PC-3 (cell line): ENCODE results near the gene C1orf53. TPM values are rescaled to one million over a fixed set of nuclear protein-coding genes. Genes with fewer than 3 reads are reported as not detected.

Experiments
- ATAC-seq: fragments of 200-7000 bp; cut with Tn5 transposase; 2 replicates; pipeline ENCODE4 v1.9.1; 2020; ENCODE audit warnings: mild to moderate bottlenecking, moderate library complexity
- BruUV-seq: library from RNA; stranded (reverse); fragments of 400-500 nt; replicated peaks from 2 replicates; lab custom pipeline; 2021; lab: Mats Ljungman, UMichigan
- CTCF ChIA-PET: fragments of 300-600 bp; sonication (Branson Sonifier 250); formaldehyde crosslinking; loops from one replicate; lab custom pipeline; 2022; ENCODE audit warnings: antibody characterized with exemption; lab: Charles Lee
- POLR2A ChIA-PET: fragments of 300-600 bp; sonication (Branson Sonifier 250); formaldehyde crosslinking; loops from one replicate; lab custom pipeline; 2022; ENCODE audit warnings: antibody characterized with exemption; ENCODE audit not compliant: unreplicated experiment; lab: Charles Lee
- DNase-seq: peaks from one replicate; pipeline ENCODE4 v3.0.0-alpha.2; 2015
- H2AFZ ChIP-seq: fragments of 300-600 bp; sonication (generic); 2 replicates; pipeline ENCODE4 v1.6.0; 2016; ENCODE audit warnings: antibody characterized with exemption, low read length
- H3F3A ChIP-seq: fragments of 300-600 bp; sonication (generic); one replicate; pipeline ENCODE4 v1.6.0; 2017; ENCODE audit warnings: antibody characterized with exemption, low read length, control low read depth, mild to moderate bottlenecking; ENCODE audit not compliant: unreplicated experiment
- H3K27ac ChIP-seq: fragments of 300-600 bp; sonication (generic); 2 replicates; pipeline ENCODE4 v1.5.1; 2016; ENCODE audit warnings: mild to moderate bottlenecking, low read length
- H3K27me3 ChIP-seq: fragments of 300-600 bp; sonication (generic); 2 replicates; pipeline ENCODE4 v1.6.1; 2016; ENCODE audit warnings: low read length, mixed read lengths
- H3K36me3 ChIP-seq: fragments of 300-600 bp; sonication (generic); 2 replicates; pipeline ENCODE4 v1.6.1; 2016; ENCODE audit warnings: low read depth, mixed run types, low read length, mixed read lengths
- H3K4me1 ChIP-seq: fragments of 300-600 bp; sonication (generic); 2 replicates; pipeline ENCODE4 v1.5.1; 2016; ENCODE audit warnings: low read length; ENCODE audit not compliant: insufficient read depth
- H3K4me2 ChIP-seq: fragments of 300-600 bp; sonication (generic); 2 replicates; pipeline ENCODE4 v1.6.0; 2016; ENCODE audit warnings: low read length
- H3K4me3 ChIP-seq: fragments of 300-600 bp; sonication (generic); 2 replicates; pipeline ENCODE4 v1.5.1; 2016; ENCODE audit warnings: mild to moderate bottlenecking, low read length, mixed read lengths
- H3K79me2 ChIP-seq: fragments of 300-600 bp; sonication (generic); 2 replicates; pipeline ENCODE4 v1.6.1; 2017; ENCODE audit warnings: low read length, mixed read lengths
- H3K9ac ChIP-seq: fragments of 300-600 bp; sonication (generic); 2 replicates; pipeline ENCODE4 v1.6.0; 2016; ENCODE audit warnings: mild to moderate bottlenecking, low read length
- H3K9me2 ChIP-seq: fragments of 300-600 bp; sonication (generic); replicated peaks from 2 replicates; pipeline ENCODE4 v1.6.1; 2016; ENCODE audit warnings: mixed run types, low read length, mixed read lengths
- H3K9me3 ChIP-seq: fragments of 300-600 bp; sonication (generic); 2 replicates; pipeline ENCODE4 v1.6.1; 2016; ENCODE audit warnings: low read length, mixed read lengths
- H4K20me1 ChIP-seq: fragments of 300-600 bp; sonication (generic); 2 replicates; pipeline ENCODE4 v1.6.1; 2016; ENCODE audit warnings: low read length, mixed read lengths
- EZH2 ChIP-seq: fragments of 300-600 bp; sonication (generic); IDR thresholded peaks from one replicate; pipeline ENCODE4 v1.6.1; 2017; ENCODE audit warnings: antibody characterized with exemption, mild to moderate bottlenecking, low read length; ENCODE audit not compliant: unreplicated experiment
- EZH2phosphoT487 ChIP-seq: fragments of 300-600 bp; sonication (generic); IDR thresholded peaks from 2 replicates; pipeline ENCODE4 v1.6.1; 2018; ENCODE audit warnings: mild to moderate bottlenecking, antibody characterized with exemption, low read length, borderline replicate concordance
- intact Hi-C: fragments of 100-400 bp; cut with micrococcal nuclease; formaldehyde crosslinking; loops from 2 replicates; pipeline ENCODE4 v1.9.0; 2023
- total RNA-seq: library from RNA; depleted of rRNA; stranded (reverse); fragments of >200 nt; gene quantifications from 2 replicates; pipeline ENCODE4 v1.2.3, GENCODE V29; 2014
- TF ChIP-seq, protein P1 (sequence below): fragments of 300-600 bp; sonication (generic); conservative IDR thresholded peaks from 2 replicates; pipeline ENCODE4 v1.5.1; 2017; ENCODE audit warnings: antibody characterized with exemption, low read depth, mild to moderate bottlenecking, low read length

C1orf53 gene
- total RNA-seq, 1 experiment from 2014 or later, result 10.4 TPM

GRCh38 chr1:197916500-197916983 lies 14.1 kb downstream of the C1orf53 start:
- Histone ChIP-seq H3K27ac (no peak overlapping the region), H3K9me2 (no peaks in the 10 kb centered on the region), H3K36me3 (no peaks in the 10 kb centered on the region), H3K4me3 (peak overlapping the region; percentile 81), H4K20me1 (no peaks in the 10 kb centered on the region), H3K27me3 (no peaks in the 10 kb centered on the region), H3K79me2 (no peaks in the 10 kb centered on the region), H2AFZ (peak overlapping the region; percentile 99), H3K4me2 (peak overlapping the region; percentile 95), H3K4me1 (peaks cover 4% of the 10 kb centered on the region; the same call in 1 of the 2 replicates), H3F3A (no peaks in the 10 kb centered on the region), H3K9ac (peak overlapping the region; percentile 39), H3K9me3 (no peaks in the 10 kb centered on the region)
- TSS peak; percentile 69 for BruUV-seq
- no peak for TF ChIP-seq EZH2
- no peak for TF ChIP-seq EZH2phosphoT487
- TF ChIP-seq, protein P1, sequence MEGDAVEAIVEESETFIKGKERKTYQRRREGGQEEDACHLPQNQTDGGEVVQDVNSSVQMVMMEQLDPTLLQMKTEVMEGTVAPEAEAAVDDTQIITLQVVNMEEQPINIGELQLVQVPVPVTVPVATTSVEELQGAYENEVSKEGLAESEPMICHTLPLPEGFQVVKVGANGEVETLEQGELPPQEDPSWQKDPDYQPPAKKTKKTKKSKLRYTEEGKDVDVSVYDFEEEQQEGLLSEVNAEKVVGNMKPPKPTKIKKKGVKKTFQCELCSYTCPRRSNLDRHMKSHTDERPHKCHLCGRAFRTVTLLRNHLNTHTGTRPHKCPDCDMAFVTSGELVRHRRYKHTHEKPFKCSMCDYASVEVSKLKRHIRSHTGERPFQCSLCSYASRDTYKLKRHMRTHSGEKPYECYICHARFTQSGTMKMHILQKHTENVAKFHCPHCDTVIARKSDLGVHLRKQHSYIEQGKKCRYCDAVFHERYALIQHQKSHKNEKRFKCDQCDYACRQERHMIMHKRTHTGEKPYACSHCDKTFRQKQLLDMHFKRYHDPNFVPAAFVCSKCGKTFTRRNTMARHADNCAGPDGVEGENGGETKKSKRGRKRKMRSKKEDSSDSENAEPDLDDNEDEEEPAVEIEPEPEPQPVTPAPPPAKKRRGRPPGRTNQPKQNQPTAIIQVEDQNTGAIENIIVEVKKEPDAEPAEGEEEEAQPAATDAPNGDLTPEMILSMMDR, result no peak
- intact Hi-C loops, result loop anchor here (2.0 to 10.0 kb wide), 4 partner anchors 48 to 768 kb away; partner anchors contain the start of gene NEK7
- DNase-seq (no peak), ATAC-seq (peak; percentile 30)
- CTCF ChIA-PET, result interaction anchor here (0.7 to 1.2 kb wide), 3 partner anchors 13 to 396 kb away, joined by 3 to 4 read pairs (median 4); no protein-coding TSS in a partner anchor
- POLR2A ChIA-PET, result interaction anchor here (0.6 to 0.7 kb wide), 2 partner anchors 22 to 147 kb away, joined by 3 to 7 read pairs; no protein-coding TSS in a partner anchor

DNA sequence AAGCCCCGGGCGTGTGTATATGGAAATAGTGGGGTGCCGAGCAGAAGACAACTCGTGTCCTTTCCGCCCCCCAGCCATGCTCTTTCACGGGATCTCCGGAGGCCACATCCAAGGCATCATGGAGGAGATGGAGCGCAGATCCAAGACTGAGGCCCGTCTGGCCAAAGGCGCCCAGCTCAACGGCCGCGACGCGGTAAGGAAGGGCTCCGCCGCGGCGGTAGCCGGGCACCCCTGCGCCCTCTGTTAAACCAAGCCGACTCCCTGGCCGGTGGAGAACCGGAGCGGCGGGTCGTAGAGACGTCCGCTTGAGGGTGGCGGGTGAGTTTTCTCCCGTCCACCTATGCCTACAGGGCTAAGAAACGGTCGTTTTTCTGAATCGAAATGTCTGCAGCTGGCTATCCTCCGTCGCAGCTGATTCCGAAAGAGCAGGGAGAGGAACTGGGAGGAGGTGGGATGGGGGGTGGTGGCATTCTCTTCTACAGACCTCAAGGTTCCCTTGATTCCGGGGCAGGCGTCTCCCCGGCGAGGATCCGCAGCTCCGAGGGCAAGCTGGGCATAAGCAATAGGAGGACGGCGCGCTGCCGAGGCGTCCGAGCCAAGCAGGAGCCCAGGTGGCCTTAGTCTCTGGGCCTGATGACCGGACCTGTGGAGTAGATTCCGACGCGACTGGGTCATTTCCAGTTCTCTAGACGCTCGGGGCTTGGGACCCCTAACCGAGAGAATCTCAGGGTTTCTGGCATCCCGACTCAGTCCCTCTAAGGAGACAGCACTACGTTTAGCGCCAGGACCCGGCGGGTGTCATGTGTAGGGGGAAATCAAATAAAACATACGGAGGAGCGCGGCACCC lies 15.6 kb downstream of the C1orf53 start:
- BruUV-seq, result no TSS peak
- DNase-seq (no peak), ATAC-seq (no peak)
- H3K27me3 ChIP-seq, result no peaks in the 10 kb centered on the region
- TF ChIP-seq EZH2phosphoT487 (no peak), EZH2 (no peak)
- TF ChIP-seq, protein P1, result no peak
- H3K79me2 ChIP-seq, result no peaks in the 10 kb centered on the region
- peak overlapping the region; percentile 95 for H3K4me2 ChIP-seq
- H3K4me3 ChIP-seq, result peak overlapping the region; percentile 81
- H2AFZ ChIP-seq, result peak overlapping the region; percentile 99
- peaks cover 4% of the 10 kb centered on the region; the same call in 1 of the 2 replicates for H3K4me1 ChIP-seq
- no peak overlapping the region for H3K27ac ChIP-seq
- intact Hi-C loops, result loop anchor here (2.0 to 10.0 kb wide), 4 partner anchors 49 to 767 kb away; partner anchors contain the start of gene NEK7
- H4K20me1 ChIP-seq, result no peaks in the 10 kb centered on the region
- H3K9me2 ChIP-seq, result no peaks in the 10 kb centered on the region
- ChIA-PET POLR2A (interaction anchor here (0.5 kb wide), 1 partner anchor 16 kb away, joined by 4 read pairs; the partner anchor contains the start of gene C1orf53), CTCF (no interaction called here)
- H3K9me3 ChIP-seq, result no peaks in the 10 kb centered on the region
- no peaks in the 10 kb centered on the region for H3F3A ChIP-seq
- H3K9ac ChIP-seq, result no peak overlapping the region
- no peaks in the 10 kb centered on the region for H3K36me3 ChIP-seq
